ENCODE results near the gene EBP.

EBP gene

GRCh38 chrX:48523682-48524081, 2.1 kb downstream of the EBP start:
- no peak for TF ChIP-seq GATA2 (IDR thresholded peaks at IDR 0.05; ENCODE audit: low read depth, low read length)
- TF ChIP-seq GATA3 (IDR thresholded peaks at IDR 0.05; ENCODE audit: low read depth, low read length) = no peak

- TF ChIP-seq GATA3 (IDR thresholded peaks at IDR 0.05; ENCODE audit: low read depth, low read length) = no peak
- TF ChIP-seq GATA2 (IDR thresholded peaks at IDR 0.05; ENCODE audit: low read depth, low read length) = no peak
These were observed 9.1 kb downstream of the EBP start for GRCh38 chrX:48530736-48531135.

- TF ChIP-seq GATA3 (IDR thresholded peaks at IDR 0.05; ENCODE audit: low read depth, low read length) (no peak), GATA2 (IDR thresholded peaks at IDR 0.05; ENCODE audit: low read depth, low read length) (no peak)
These were observed 9.9 kb downstream of the EBP start for GRCh38 chrX:48531358-48531959.

GRCh38 chrX:48532161-48532560, 10.6 kb downstream of the EBP start:
- TF ChIP-seq GATA3 (IDR thresholded peaks at IDR 0.05; ENCODE audit: low read depth, low read length) (no peak), GATA2 (IDR thresholded peaks at IDR 0.05; ENCODE audit: low read depth, low read length) (no peak)

- no peak for TF ChIP-seq GATA2 (IDR thresholded peaks at IDR 0.05; ENCODE audit: low read depth, low read length)
These were observed 11.6 kb downstream of the EBP start for GRCh38 chrX:48533165-48533564.

- no peak for TF ChIP-seq GATA2 (IDR thresholded peaks at IDR 0.05; ENCODE audit: low read depth, low read length)
- no peak for TF ChIP-seq GATA3 (IDR thresholded peaks at IDR 0.05; ENCODE audit: low read depth, low read length)
These were observed 17.2 kb downstream of the EBP start for GRCh38 chrX:48538641-48539344.

GRCh38 chrX:48539345-48540027, 17.9 kb downstream of the EBP start, which contains the start of gene TBC1D25:
Gene TBC1D25, plus strand, starts transcription at chrX:48539714. Its CDS starts 84 bp downstream, at chrX:48539798.
- TF ChIP-seq GATA2 (IDR thresholded peaks at IDR 0.05; ENCODE audit: low read depth, low read length) = no peak

- no peak for TF ChIP-seq GATA2 (IDR thresholded peaks at IDR 0.05; ENCODE audit: low read depth, low read length)
These were observed 18.4 kb downstream of the EBP start for GRCh38 chrX:48540028-48540375.

GRCh38 chrX:48540480-48540879, 18.9 kb downstream of the EBP start:
- TF ChIP-seq GATA2 (IDR thresholded peaks at IDR 0.05; ENCODE audit: low read depth, low read length) (no peak), GATA3 (IDR thresholded peaks at IDR 0.05; ENCODE audit: low read depth, low read length) (no peak)

GRCh38 chrX:48541140-48541814, 19.7 kb downstream of the EBP start:
- TF ChIP-seq GATA2 (IDR thresholded peaks at IDR 0.05; ENCODE audit: low read depth, low read length) (no peak), GATA3 (IDR thresholded peaks at IDR 0.05; ENCODE audit: low read depth, low read length) (no peak)

GRCh38 chrX:48548871-48549270, 27.3 kb downstream of the EBP start:
- TF ChIP-seq GATA3 (IDR thresholded peaks at IDR 0.05; ENCODE audit: low read depth, low read length) (no peak), GATA2 (IDR thresholded peaks at IDR 0.05; ENCODE audit: low read depth, low read length) (no peak)

GRCh38 chrX:48558271-48558670, 36.7 kb downstream of the EBP start:
- no peak for TF ChIP-seq GATA3 (IDR thresholded peaks at IDR 0.05; ENCODE audit: low read depth, low read length)
- no peak for TF ChIP-seq GATA2 (IDR thresholded peaks at IDR 0.05; ENCODE audit: low read depth, low read length)

GRCh38 chrX:48559636-48560035, 38.0 kb downstream of the EBP start:
- TF ChIP-seq GATA2 (IDR thresholded peaks at IDR 0.05; ENCODE audit: low read depth, low read length) = no peak
- TF ChIP-seq GATA3 (IDR thresholded peaks at IDR 0.05; ENCODE audit: low read depth, low read length) = no peak

- TF ChIP-seq GATA2 (IDR thresholded peaks at IDR 0.05; ENCODE audit: low read depth, low read length) (no peak), GATA3 (IDR thresholded peaks at IDR 0.05; ENCODE audit: low read depth, low read length) (no peak)
These were observed 38.4 kb downstream of the EBP start for GRCh38 chrX:48560056-48560455.

- no peak for TF ChIP-seq GATA2 (IDR thresholded peaks at IDR 0.05; ENCODE audit: low read depth, low read length)
- no peak for TF ChIP-seq GATA3 (IDR thresholded peaks at IDR 0.05; ENCODE audit: low read depth, low read length)
These were observed 39.1 kb downstream of the EBP start for GRCh38 chrX:48560681-48561080.

Data from SH-SY5Y (cell line).